ENCODE results near the gene ZSCAN10. TPM values are rescaled to one million over a fixed set of nuclear protein-coding genes. Genes with fewer than 3 reads are reported as not detected.

ZSCAN10 gene
- total and polyA plus RNA-seq, 2 experiments from 2014 or later, result 217 to 519 TPM

DNA sequence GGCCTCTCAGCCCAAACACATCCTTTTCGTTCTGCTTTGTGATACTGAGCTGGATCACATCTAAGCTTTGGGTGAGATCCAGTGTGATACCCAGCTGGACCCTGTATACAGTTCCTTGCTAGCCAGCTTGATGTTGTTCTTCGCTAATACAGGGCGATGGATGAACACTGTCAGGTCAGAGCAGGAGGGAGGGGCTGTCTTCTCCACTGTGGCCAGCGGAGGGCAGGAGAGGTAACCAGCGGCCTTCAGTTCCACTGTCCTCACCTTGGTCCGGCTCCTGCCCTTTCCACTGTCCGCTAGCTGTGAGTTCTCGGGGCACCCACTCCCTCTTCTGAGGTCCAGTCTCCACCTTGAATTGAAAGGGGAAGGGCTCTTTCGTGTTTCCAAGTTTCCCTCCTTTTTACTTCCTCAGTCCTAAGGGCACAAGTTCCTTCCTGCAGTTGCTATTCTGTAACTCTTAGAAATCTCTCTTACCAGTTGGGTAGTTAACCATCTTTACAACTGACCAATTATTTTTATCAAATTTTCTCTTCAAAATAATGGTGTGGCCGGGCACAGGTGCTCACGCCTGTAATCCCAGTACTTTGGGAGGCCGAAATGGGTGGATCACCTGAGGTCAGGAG, 32.8 kb upstream of the ZSCAN10 start:
- Histone ChIP-seq H3K27me3 (ENCODE audit: insufficient read depth) (no peaks in the 10 kb centered on the region), H3K4me3 (no peak overlapping the region), H3K36me3 (ENCODE audit: insufficient read depth) (peaks cover 6% of the 10 kb centered on the region; the same call in 1 of the 2 replicates), H4K20me1 (replicated peaks; ENCODE audit: insufficient read depth) (peaks cover 6% of the 10 kb centered on the region), H3K27ac (ENCODE audit: low read depth) (0 out of 2 replicates have a peak overlapping the region, but pooled peaks have one; percentile 37), H3K4me1 (ENCODE audit: insufficient read depth) (peaks cover 40% of the 10 kb centered on the region), H3K79me2 (replicated peaks; ENCODE audit: insufficient read depth) (peaks cover 28% of the 10 kb centered on the region), H2AFZ (no peak overlapping the region), H3F3A (replicated peaks; ENCODE audit: low read depth) (peaks cover 52% of the 10 kb centered on the region), H3K4me2 (no peak overlapping the region), H3K9me2 (ENCODE audit: insufficient read depth) (no peaks in the 10 kb centered on the region)
- Mint-ChIP-seq H3K27me3 (ENCODE audit: insufficient read depth, low read depth, poor library complexity) (peaks cover 19% of the 10 kb centered on the region), H3K4me1 (peaks cover 32% of the 10 kb centered on the region), H3K27ac (no peak overlapping the region; the same call in 1 of the 2 replicates), H3K36me3 (ENCODE audit: low read depth) (peaks cover 41% of the 10 kb centered on the region), H3K9me3 (no peaks in the 10 kb centered on the region; the same call in 2 of the 3 replicates), H3K4me3 (peak overlapping the region; percentile 47; the same call in 1 of the 3 replicates)
- ATAC-seq (peak; percentile 41), DNase-seq (ENCODE audit: low spot score) (peak; percentile 90)
- TF ChIP-seq, protein P1, sequence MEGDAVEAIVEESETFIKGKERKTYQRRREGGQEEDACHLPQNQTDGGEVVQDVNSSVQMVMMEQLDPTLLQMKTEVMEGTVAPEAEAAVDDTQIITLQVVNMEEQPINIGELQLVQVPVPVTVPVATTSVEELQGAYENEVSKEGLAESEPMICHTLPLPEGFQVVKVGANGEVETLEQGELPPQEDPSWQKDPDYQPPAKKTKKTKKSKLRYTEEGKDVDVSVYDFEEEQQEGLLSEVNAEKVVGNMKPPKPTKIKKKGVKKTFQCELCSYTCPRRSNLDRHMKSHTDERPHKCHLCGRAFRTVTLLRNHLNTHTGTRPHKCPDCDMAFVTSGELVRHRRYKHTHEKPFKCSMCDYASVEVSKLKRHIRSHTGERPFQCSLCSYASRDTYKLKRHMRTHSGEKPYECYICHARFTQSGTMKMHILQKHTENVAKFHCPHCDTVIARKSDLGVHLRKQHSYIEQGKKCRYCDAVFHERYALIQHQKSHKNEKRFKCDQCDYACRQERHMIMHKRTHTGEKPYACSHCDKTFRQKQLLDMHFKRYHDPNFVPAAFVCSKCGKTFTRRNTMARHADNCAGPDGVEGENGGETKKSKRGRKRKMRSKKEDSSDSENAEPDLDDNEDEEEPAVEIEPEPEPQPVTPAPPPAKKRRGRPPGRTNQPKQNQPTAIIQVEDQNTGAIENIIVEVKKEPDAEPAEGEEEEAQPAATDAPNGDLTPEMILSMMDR (conservative IDR thresholded peaks at IDR 0.05; ENCODE audit: low read depth in 2 of 2), result peak; percentile 64 to 82
- TF ChIP-seq, protein P2, sequence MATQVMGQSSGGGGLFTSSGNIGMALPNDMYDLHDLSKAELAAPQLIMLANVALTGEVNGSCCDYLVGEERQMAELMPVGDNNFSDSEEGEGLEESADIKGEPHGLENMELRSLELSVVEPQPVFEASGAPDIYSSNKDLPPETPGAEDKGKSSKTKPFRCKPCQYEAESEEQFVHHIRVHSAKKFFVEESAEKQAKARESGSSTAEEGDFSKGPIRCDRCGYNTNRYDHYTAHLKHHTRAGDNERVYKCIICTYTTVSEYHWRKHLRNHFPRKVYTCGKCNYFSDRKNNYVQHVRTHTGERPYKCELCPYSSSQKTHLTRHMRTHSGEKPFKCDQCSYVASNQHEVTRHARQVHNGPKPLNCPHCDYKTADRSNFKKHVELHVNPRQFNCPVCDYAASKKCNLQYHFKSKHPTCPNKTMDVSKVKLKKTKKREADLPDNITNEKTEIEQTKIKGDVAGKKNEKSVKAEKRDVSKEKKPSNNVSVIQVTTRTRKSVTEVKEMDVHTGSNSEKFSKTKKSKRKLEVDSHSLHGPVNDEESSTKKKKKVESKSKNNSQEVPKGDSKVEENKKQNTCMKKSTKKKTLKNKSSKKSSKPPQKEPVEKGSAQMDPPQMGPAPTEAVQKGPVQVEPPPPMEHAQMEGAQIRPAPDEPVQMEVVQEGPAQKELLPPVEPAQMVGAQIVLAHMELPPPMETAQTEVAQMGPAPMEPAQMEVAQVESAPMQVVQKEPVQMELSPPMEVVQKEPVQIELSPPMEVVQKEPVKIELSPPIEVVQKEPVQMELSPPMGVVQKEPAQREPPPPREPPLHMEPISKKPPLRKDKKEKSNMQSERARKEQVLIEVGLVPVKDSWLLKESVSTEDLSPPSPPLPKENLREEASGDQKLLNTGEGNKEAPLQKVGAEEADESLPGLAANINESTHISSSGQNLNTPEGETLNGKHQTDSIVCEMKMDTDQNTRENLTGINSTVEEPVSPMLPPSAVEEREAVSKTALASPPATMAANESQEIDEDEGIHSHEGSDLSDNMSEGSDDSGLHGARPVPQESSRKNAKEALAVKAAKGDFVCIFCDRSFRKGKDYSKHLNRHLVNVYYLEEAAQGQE (IDR thresholded peaks at IDR 0.05; ENCODE audit: unreplicated experiment), result no peak

DNA sequence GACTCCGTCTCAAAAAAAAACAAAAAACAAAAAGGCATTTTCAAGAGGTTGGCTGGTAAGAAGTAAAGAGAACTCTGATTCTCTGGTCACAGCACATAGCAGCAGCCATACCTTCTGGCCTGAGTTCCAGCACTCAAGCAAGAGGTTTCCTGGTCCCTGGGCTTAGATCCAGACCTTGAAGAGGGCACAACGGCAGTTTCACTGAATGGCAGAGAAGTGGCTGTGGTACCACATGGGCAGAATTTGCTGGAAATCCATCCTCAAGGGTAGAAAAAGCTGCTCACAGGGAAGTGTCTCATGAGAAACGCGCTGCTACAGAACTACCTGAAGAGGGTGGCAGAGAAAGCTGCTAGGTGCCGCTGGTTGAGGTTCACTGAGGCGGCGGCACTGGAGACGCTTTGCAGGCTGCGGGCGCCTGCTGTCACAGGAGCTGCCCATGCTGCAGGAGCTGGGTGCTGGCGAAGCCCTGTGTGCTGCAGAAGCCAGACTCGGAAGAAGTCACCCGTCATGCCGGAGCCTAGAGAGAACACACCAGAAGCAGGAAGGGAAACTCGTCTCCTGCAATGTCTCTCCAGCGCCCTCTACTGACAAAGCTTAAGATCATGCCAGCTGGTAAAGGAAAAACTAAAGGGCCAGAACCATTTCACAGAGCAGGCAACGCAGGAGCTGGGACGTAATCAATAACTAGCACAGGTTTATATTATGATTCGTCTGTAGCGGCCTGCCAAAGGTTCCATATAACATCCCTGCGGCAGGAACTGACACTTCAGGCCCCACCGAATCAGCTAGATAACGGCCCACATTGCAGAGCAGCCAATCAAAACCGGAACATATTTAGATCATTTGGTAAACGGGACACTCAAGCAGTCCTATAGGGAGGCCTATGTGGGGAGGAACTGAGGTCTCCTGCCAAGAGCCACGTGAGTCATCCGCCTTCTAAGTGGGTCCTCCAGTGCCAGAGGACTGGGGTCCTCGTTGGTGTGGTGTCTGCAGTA, 30.3 kb upstream of the ZSCAN10 start:
- Mint-ChIP-seq H3K27ac (peak overlapping the region; percentile 93), H3K36me3 (ENCODE audit: low read depth) (peaks cover 46% of the 10 kb centered on the region), H3K9me3 (no peaks in the 10 kb centered on the region; the same call in 1 of the 3 replicates), H3K4me1 (peaks cover 39% of the 10 kb centered on the region), H3K27me3 (ENCODE audit: insufficient read depth, low read depth, poor library complexity) (peaks cover 21% of the 10 kb centered on the region), H3K4me3 (peak overlapping the region; percentile 52)
- H4K20me1 ChIP-seq (replicated peaks; ENCODE audit: insufficient read depth), result peaks cover 12% of the 10 kb centered on the region
- ATAC-seq (peak; percentile 54), DNase-seq (ENCODE audit: low spot score) (peak; percentile 94)
- H3K27ac ChIP-seq (ENCODE audit: low read depth), result peak overlapping the region; percentile 85
- peaks cover 49% of the 10 kb centered on the region for H3K4me1 ChIP-seq (ENCODE audit: insufficient read depth)
- TF ChIP-seq CREB1 (CRISPR knock-in tag; IDR thresholded peaks at IDR 0.05; ENCODE audit: low read depth) (0 out of 2 replicates have a peak, but pooled peaks have one; percentile 35), STAT1 (IDR thresholded peaks at IDR 0.05; ENCODE audit: unreplicated experiment) (no peak), POLR2AphosphoS5 (IDR thresholded peaks at IDR 0.05; ENCODE audit: low read depth) (no peak; the same call in 1 of the 2 replicates), ZNF331 (CRISPR knock-in tag; IDR thresholded peaks at IDR 0.05; ENCODE audit: low read depth) (no peak), JUNB (IDR thresholded peaks at IDR 0.05; ENCODE audit: unreplicated experiment) (no peak)
- TF ChIP-seq, protein P1 (conservative IDR thresholded peaks at IDR 0.05; ENCODE audit: low read depth in 2 of 2), result peak; percentile 88 to 95
- no peak overlapping the region for H2AFZ ChIP-seq
- peaks cover 61% of the 10 kb centered on the region for H3F3A ChIP-seq (replicated peaks; ENCODE audit: low read depth)
- H3K9me2 ChIP-seq (ENCODE audit: insufficient read depth), result no peaks in the 10 kb centered on the region
- H3K4me2 ChIP-seq, result peak overlapping the region; percentile 54
- peaks cover 6% of the 10 kb centered on the region; the same call in 1 of the 2 replicates for H3K36me3 ChIP-seq (ENCODE audit: insufficient read depth)
- no peak overlapping the region for H3K4me3 ChIP-seq
- no peaks in the 10 kb centered on the region for H3K27me3 ChIP-seq (ENCODE audit: insufficient read depth)
- peaks cover 24% of the 10 kb centered on the region for H3K79me2 ChIP-seq (replicated peaks; ENCODE audit: insufficient read depth)

Measured in GM23338 (cell line).